HG03135 (cell line): Measurements from ENCODE around the gene CDAN1.
A peak's percentile ranks its signal among the peaks of the same experiment; 100 is the strongest.
"Not testable (repeated sequence)": the region's sequence is repeated elsewhere in the genome, so short reads cannot be mapped to it uniquely, and the experiment has no call there.

ENCODE experiments used
- ATAC-seq: cut with Tn5 transposase; IDR thresholded peaks from one replicate; pipeline ENCODE4 v1.9.1; 2021; ENCODE audit warnings: mild to moderate bottlenecking, moderate library complexity; ENCODE audit not compliant: unreplicated experiment

Gene CDAN1

GRCh38 chr15:42712584-42712983 is 24.3 kb downstream of the CDAN1 start:
- ATAC-seq, result no peak

GRCh38 chr15:42711746-42712145 is 25.2 kb downstream of the CDAN1 start:
- ATAC-seq, result no peak

GRCh38 chr15:42710662-42711061 is 26.3 kb downstream of the CDAN1 start:
- ATAC-seq, result no peak

GRCh38 chr15:42707873-42708544 is 28.9 kb downstream of the CDAN1 start:
- no peak for ATAC-seq

GRCh38 chr15:42707068-42707467 is 29.9 kb downstream of the CDAN1 start:
- ATAC-seq, result no peak

GRCh38 chr15:42705336-42705735 is 31.6 kb downstream of the CDAN1 start:
- no peak for ATAC-seq

DNA sequence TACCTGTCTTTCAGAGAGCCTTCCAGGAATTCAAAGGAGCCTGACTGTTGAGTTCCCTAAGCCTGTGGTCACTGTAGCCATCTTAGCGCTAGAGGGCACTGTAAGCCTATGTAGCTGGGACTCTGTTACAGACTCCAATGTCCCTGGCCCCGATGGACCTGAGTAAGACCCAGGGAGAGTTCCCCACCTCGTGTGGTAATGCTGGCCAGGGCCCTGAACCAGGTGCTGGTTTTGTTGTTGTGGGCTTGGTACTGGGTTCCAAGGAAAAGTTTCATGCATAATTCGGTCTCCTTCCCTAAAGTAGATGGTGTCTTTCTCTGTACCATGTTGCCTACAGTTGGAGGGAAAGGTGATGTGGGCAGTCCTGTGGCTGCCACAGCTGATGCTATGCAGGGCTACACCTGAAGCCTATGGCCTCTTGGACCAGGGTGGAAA is 32.4 kb downstream of the CDAN1 start:
- ATAC-seq, result peak; percentile 52

DNA sequence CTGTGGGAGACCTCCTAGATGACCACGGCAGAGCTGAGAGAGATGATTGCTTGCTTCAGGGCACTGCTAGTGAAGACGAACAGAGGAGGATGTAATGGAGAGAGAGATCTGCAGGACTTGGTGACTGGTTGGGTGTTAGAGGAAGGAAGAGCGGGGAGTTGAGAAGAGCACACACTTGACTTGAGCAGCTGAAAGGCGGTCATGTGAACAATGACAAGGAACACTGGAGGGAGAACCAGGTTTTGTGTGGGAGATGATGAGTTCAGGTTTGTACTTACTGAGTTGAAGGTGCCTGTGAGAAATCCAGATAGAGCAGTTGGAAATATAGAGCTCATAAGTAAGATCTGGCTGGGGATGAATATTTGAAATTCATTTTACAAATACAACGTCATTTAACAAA is 40.3 kb downstream of the CDAN1 start:
- ATAC-seq, result no peak

GRCh38 chr15:42695527-42696071 is 41.3 kb downstream of the CDAN1 start:
- ATAC-seq, result no peak

DNA sequence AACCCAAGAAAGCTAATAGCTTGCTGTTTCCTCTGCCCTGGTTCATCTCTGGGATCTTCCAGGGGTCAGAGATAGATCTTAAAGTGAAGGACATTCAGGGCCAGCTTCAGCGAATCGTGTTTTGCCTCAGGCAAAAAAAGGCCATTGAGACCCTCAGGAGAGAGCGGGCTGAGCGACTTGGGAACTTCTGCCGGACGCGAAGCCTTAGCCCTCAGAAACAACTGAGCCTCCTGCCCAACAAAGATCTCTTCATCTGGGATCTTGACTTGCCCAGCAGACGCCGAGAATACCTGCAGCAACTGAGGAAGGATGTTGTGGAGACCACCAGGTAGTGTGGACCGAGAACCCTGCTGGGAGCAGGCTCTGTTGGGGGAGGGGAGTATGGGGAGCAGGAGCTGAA is 42.5 kb downstream of the CDAN1 start:
- no peak for ATAC-seq

DNA sequence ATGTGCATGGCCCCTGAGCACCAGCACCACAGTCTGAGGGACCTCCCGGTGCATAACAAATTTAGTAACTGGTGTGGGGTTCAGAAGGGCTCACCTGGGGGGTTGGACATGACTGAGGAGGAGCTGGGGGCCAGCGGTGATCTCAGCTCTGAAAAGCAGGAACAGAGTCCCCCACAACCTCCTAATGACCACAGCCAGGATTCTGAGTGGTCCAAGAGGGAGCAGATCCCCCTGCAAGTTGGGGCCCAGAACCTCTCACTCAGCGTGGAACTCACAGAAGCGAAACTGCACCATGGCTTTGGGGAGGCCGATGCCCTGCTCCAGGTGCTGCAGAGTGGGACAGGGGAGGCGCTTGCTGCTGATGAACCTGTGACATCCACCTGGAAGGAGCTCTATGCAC is 43.0 kb downstream of the CDAN1 start:
- no peak for ATAC-seq

DNA sequence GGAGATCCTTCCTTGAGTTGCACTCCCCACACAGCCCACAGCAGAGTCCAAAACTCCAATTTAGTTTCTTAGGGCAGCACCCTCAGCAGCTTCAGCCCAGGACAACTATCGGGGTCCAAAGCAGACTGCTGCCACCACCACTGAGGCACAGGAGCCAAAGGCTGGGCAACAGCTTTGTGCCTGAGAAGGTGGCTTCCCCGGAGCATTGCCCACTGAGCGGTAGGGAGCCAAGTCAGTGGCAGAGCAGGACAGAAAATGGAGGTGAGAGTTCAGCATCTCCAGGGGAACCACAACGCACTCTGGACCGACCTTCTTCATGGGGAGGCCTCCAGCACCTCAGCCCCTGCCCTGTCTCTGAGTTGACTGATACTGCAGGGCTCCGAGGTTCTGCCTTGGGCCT is 43.4 kb downstream of the CDAN1 start:
- no peak for ATAC-seq

DNA sequence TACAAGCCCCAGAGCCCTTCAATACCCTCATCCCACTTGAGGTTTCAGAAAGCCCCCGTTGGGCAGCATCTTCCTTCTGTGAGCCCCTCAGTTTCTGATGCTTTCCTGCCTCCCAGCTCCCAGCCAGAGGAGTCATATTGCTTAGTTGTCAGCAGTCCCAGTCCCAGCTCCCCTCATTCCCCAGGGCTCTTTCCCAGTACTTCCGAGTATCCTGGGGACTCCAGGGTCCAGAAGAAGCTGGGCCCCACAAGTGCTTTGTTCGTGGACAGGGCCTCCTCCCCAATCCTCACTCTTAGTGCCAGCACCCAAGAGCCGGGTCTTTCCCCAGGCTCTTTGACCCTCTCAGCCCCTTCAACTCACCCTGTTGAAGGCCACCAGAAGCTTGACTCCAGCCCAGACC is 43.9 kb downstream of the CDAN1 start:
- ATAC-seq, result no peak

DNA sequence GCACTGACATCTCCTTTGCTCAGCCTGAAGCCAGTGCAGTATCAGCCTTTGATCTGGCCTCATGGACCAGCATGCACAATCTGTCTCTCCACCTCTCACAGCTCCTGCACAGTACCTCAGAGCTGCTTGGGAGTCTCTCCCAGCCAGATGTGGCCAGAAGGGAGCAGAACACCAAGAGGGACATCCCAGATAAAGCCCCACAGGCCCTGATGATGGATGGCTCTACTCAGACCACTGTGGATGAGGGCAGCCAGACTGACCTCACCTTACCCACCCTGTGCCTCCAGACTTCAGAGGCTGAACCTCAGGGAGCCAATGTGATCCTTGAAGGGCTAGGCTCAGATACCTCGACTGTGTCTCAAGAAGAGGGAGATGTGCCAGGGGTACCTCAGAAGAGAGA is 44.4 kb downstream of the CDAN1 start:
- no peak for ATAC-seq

GRCh38 chr15:42691770-42692169 is 45.2 kb downstream of the CDAN1 start:
- ATAC-seq, result no peak

- ATAC-seq, result no peak
Measured at GRCh38 chr15:42691308-42691707, 45.6 kb downstream of the CDAN1 start.

- ATAC-seq, result no peak
Measured at GRCh38 chr15:42688301-42688700, 48.6 kb downstream of the CDAN1 start.

DNA sequence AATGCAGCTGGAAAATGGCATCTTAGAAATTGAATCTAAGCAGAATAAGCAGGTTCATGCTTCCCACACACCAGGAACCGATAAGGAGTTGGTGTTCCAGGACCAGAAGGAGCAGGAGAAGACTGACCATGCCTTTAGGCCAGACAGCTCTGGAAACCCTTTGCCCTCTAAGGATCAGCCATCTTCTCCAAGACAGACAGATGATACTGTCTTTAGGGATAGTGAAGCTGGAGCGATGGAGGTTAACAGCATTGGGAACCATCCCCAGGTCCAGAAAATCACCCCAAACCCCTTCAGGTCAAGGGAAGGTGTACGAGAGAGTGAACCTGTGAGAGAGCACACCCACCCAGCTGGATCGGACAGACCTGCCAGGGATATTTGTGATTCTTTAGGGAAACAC is 49.2 kb downstream of the CDAN1 start:
- no peak for ATAC-seq

DNA sequence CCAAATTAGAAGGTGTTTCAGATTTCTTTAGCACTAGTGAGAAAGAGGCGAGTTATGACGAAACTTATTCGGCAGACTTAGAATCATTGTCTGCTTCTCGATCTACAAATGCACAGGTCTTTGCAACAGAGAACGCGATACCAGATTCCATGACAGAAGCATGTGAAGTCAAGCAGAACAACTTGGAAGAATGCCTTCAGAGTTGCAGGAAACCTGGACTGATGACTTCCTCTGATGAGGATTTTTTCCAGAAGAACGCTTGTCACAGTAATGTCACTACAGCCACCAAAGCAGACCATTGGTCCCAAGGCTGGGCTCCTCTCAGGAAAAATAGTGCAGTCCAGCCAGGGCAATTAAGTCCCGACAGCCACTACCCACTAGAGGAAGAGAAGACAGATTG is 50.6 kb downstream of the CDAN1 start:
- no peak for ATAC-seq

GRCh38 chr15:42681119-42681518 is 55.8 kb downstream of the CDAN1 start:
- no peak for ATAC-seq

- not testable (repeated sequence) for ATAC-seq
Measured at GRCh38 chr15:42680142-42680482, 56.8 kb downstream of the CDAN1 start.

GRCh38 chr15:42679285-42680141 is 57.4 kb downstream of the CDAN1 start:
- ATAC-seq, result no peak
